Chondrocyte (in vitro differentiated cells): ENCODE data around the gene GCAT. TPM values are rescaled to one million over a fixed set of nuclear protein-coding genes. Genes with fewer than 3 reads are reported as not detected.

Experiments used
- DNase-seq: peaks from one replicate; pipeline ENCODE4 v3.0.0; 2021; ENCODE audit warnings: mixed read lengths, low spot score
- H3K27ac Mint-ChIP-seq: one replicate; pipeline ENCODE4 v1.8.0; 2021; ENCODE audit warnings: mild to moderate bottlenecking, moderate library complexity, mixed read lengths; ENCODE audit not compliant: unreplicated experiment
- H3K27me3 Mint-ChIP-seq: 2 replicates; pipeline ENCODE4 v1.8.0; 2021; ENCODE audit warnings: low read depth, mixed read lengths
- H3K36me3 Mint-ChIP-seq: 2 replicates; pipeline ENCODE4 v1.8.0; 2021; ENCODE audit warnings: low read depth, mixed read lengths
- H3K4me1 Mint-ChIP-seq: 2 replicates; pipeline ENCODE4 v1.8.0; 2021; ENCODE audit warnings: low read depth, mild to moderate bottlenecking, mixed read lengths
- H3K4me3 Mint-ChIP-seq: one replicate; pipeline ENCODE4 v1.8.0; 2021; ENCODE audit warnings: mild to moderate bottlenecking, moderate library complexity, mixed read lengths; ENCODE audit not compliant: unreplicated experiment
- H3K9me3 Mint-ChIP-seq: 2 replicates; pipeline ENCODE4 v1.8.0; 2021; ENCODE audit warnings: low read depth, mixed read lengths
- total RNA-seq: library from RNA; stranded (reverse); gene quantifications from 3 replicates; pipeline ENCODE4 v1.2.1, GENCODE V29; 2021
- TF ChIP-seq, protein P1 (sequence below): fragments of 200-600 bp; sonication (generic); IDR thresholded peaks from 2 replicates; pipeline ENCODE4 v1.5.0; 2021; ENCODE audit warnings: antibody characterized with exemption, mild to moderate bottlenecking, moderate library complexity

The GCAT gene
- total RNA-seq, 1 donor from 2014 or later, result 24.8 TPM

DNA sequence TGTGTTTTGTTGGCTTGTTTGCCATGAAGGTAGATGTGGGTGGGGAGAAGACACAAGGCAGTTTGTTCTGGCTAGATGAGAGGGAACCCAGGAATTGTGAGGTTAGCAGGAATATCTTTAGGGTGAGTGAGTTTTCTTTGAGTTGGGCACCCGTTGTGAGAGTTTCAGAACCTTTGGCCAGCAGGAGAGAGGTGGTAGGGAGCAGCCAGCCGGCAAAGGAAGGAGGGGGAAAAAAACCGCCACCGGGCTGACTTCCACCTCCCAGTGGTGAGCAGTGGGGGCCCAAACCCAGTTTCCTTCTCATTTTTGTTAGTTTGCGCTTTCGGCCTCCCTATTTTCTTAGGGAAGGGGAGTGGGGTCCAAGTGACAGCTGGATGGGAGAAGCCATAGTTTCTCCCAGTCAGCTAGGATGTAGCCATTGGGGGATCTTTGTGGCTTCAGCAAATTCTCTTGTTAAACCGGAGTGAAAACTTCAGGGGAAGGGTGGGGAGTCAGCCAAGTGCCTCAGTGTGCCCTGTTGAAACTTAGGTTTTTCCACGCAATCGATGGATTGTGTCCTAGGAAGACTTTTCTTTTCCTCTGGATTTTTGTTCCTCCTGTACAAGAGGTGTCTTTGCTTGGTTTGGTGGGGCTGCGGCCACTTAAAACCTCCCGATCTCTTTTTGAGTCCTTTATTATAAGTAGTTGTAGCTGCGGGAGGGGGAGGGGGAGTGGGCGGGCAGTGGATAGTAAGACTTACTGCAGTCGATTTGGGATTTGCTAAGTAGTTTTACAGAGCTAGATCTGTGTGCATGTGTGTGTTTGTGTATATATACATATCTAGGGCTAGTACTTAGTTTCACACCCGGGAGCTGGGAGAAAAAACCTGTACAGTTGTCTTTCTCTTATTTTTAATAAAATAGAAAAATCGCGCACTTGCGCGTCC lies 1.1 kb upstream of the GCAT start:
- peak overlapping the region; percentile 83 for H3K4me3 Mint-ChIP-seq
- H3K4me1 Mint-ChIP-seq, result peaks cover 50% of the 10 kb centered on the region
- H3K27ac Mint-ChIP-seq, result peak overlapping the region; percentile 94
- H3K36me3 Mint-ChIP-seq, result no peaks in the 10 kb centered on the region
- no peak for DNase-seq
- no peaks in the 10 kb centered on the region for H3K9me3 Mint-ChIP-seq
- TF ChIP-seq, protein P1, sequence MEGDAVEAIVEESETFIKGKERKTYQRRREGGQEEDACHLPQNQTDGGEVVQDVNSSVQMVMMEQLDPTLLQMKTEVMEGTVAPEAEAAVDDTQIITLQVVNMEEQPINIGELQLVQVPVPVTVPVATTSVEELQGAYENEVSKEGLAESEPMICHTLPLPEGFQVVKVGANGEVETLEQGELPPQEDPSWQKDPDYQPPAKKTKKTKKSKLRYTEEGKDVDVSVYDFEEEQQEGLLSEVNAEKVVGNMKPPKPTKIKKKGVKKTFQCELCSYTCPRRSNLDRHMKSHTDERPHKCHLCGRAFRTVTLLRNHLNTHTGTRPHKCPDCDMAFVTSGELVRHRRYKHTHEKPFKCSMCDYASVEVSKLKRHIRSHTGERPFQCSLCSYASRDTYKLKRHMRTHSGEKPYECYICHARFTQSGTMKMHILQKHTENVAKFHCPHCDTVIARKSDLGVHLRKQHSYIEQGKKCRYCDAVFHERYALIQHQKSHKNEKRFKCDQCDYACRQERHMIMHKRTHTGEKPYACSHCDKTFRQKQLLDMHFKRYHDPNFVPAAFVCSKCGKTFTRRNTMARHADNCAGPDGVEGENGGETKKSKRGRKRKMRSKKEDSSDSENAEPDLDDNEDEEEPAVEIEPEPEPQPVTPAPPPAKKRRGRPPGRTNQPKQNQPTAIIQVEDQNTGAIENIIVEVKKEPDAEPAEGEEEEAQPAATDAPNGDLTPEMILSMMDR, result no peak
- no peaks in the 10 kb centered on the region for H3K27me3 Mint-ChIP-seq

DNA sequence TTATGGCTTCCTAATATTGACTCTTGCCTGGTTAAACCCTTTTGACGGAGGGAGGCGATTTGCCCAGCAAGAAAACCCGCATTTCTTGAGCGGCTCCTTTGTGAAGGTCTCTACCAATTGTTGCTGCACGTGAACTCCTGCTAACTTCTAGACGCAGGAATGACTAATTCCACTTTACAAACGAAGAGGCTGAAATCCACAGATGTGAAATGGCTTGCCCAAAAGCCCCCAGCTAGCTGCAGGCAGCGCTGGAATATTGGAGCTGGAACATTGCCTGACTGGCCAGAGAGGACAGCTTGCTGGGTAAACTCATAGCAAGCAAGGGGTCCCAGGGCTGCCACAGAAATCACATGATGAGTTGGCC lies 542 bp downstream of the GCAT start:
- no peaks in the 10 kb centered on the region for H3K36me3 Mint-ChIP-seq
- peaks cover 43% of the 10 kb centered on the region for H3K4me1 Mint-ChIP-seq
- no peaks in the 10 kb centered on the region for H3K27me3 Mint-ChIP-seq
- H3K4me3 Mint-ChIP-seq, result peak overlapping the region; percentile 83
- TF ChIP-seq, protein P1, result no peak
- H3K27ac Mint-ChIP-seq, result peak overlapping the region; percentile 94
- no peaks in the 10 kb centered on the region for H3K9me3 Mint-ChIP-seq
- DNase-seq, result no peak

DNA sequence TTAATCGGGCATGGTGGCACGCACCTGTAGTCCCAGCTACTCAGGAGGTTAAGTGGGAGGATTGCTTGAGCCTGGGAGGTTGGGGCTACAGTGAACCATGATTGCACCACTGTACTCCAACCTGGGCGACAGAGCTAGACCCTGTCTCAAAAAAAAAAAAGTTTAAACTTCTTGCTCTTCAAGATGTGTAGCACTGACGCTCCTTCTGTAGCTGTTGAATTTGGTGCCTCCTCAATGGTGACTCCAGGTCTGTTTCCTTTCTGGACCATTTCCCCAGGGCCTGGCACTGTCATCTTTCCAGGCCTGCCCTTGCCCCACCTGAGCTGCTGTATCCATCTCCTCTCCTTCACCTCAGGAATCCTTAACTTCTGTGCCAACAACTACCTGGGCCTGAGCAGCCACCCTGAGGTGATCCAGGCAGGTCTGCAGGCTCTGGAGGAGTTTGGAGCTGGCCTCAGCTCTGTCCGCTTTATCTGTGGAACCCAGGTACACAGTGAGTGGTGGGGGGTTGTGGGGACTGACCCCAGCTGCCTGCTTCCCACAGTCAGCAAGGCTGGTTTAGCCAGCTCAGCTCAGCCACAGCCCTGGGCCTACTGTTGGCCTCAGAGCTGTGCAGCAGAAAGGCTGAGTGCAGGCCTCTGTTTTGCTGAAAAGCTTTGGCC lies 2.1 kb downstream of the GCAT start:
- Mint-ChIP-seq H3K9me3 (no peaks in the 10 kb centered on the region), H3K27ac (no peak overlapping the region), H3K27me3 (no peaks in the 10 kb centered on the region), H3K4me3 (no peak overlapping the region), H3K4me1 (peaks cover 38% of the 10 kb centered on the region), H3K36me3 (peaks cover 5% of the 10 kb centered on the region)
- TF ChIP-seq, protein P1, result no peak
- DNase-seq, result no peak

DNA sequence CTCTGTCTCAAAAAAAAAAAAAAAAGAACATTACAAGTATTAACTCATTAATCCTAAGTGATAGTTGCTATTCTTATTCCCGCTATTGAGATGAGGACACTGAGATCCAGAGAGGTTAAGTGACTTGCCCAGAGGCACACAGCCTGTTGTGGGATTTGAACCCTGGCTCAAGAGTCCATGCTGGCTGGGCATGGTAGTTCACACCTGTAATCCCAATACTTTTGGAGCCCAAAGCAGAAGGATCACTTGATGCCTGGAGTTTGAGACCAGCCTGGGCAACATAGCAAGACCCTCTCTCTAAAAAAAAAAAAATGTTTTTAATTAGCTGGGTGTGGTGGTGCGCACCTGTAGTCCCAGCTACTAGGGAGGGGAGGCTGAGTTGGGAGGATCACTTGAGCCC lies 4.1 kb downstream of the GCAT start:
- Mint-ChIP-seq H3K27me3 (no peaks in the 10 kb centered on the region), H3K4me3 (no peak overlapping the region), H3K27ac (no peak overlapping the region), H3K4me1 (peaks cover 21% of the 10 kb centered on the region), H3K36me3 (peaks cover 8% of the 10 kb centered on the region), H3K9me3 (no peaks in the 10 kb centered on the region)
- TF ChIP-seq, protein P1, result no peak
- no peak for DNase-seq

DNA sequence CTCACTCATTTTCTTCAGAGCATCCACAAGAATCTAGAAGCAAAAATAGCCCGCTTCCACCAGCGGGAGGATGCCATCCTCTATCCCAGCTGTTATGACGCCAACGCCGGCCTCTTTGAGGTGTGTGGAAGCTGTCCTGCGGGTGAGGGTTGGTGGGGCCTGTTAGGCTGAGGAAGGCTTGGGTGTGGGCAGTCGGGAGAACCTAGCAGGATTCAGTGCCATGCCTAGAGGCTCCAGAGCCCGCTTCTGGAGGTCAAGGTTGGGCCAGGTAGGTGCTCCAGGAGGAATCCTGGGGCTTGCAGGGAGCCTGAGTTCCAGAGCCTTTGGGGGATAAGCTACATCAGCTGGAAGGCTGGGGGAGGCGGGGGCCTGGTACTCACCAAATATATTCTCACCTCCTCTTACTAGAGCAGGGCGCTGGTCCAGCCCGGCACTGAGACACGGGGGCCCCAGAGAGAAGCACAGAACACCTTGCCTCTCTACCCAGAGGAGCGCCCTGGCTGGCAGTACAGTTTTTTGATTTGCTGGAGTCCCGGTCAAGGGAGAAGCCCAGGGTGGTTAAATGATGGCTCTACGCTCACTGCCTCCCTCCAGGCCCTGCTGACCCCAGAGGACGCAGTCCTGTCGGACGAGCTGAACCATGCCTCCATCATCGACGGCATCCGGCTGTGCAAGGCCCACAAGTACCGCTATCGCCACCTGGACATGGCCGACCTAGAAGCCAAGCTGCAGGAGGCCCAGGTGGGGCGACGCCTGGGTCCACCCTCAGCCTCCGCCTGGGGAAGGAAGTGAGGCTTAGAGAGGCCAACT lies 5.3 kb downstream of the GCAT start:
- H3K27me3 Mint-ChIP-seq, result no peaks in the 10 kb centered on the region
- DNase-seq, result peak; percentile 84
- no peak overlapping the region for H3K4me3 Mint-ChIP-seq
- no peak overlapping the region for H3K27ac Mint-ChIP-seq
- no peaks in the 10 kb centered on the region for H3K9me3 Mint-ChIP-seq
- H3K36me3 Mint-ChIP-seq, result peaks cover 11% of the 10 kb centered on the region
- peaks cover 22% of the 10 kb centered on the region for H3K4me1 Mint-ChIP-seq
- TF ChIP-seq, protein P1, result no peak
